H1 (cell line): Measurements from ENCODE around the gene VIM. TPM values are rescaled to one million over a fixed set of nuclear protein-coding genes. Genes with fewer than 3 reads are reported as not detected.

Experiments
- CTCF ChIA-PET: fragments of 300-600 bp; sonication (Branson Sonifier 250); formaldehyde crosslinking; loops from one replicate; lab custom pipeline; 2021; ENCODE audit not compliant: partially characterized antibody; lab: Charles Lee
- POLR2A ChIA-PET: fragments of 300-600 bp; sonication (Branson Sonifier 250); formaldehyde crosslinking; loops from one replicate; lab custom pipeline; 2021; ENCODE audit warnings: inconsistent platforms; ENCODE audit not compliant: partially characterized antibody; lab: Charles Lee
- DNase-seq, 2 experiments: peaks; one replicate each; pipeline versions ENCODE4 v3.0.0 to v3.0.0-alpha.2; 2010 to 2022; ENCODE audit warnings: low spot score in 2 of 2, low read depth in 1 of 2, mixed read lengths in 1 of 2
- FAIRE-seq: peaks from 2 replicates; lab custom pipeline; 2011; peaks lifted over from hg19 to GRCh38; lab: Jason Lieb, UNC
- H2AFZ ChIP-seq: 2 replicates; pipeline ENCODE4 v1.8.1; 2012; ENCODE audit warnings: low read length, inconsistent platforms
- H2AK5ac ChIP-seq: 2 replicates; pipeline ENCODE4 v1.6.1; 2013; ENCODE audit warnings: low read depth, low read length
- H2BK120ac ChIP-seq: replicated peaks from 2 replicates; pipeline ENCODE3; 2013; ENCODE audit warnings: low read depth, low read length, inconsistent platforms
- H2BK12ac ChIP-seq: 2 replicates; pipeline ENCODE4 v1.6.1; 2013; ENCODE audit warnings: low read depth, low read length
- H2BK15ac ChIP-seq: 2 replicates; pipeline ENCODE4 v1.6.1; 2013; ENCODE audit warnings: low read length
- H2BK20ac ChIP-seq: 2 replicates; pipeline ENCODE4 v1.6.1; 2013; ENCODE audit warnings: low read length
- H2BK5ac ChIP-seq: 2 replicates; pipeline ENCODE4 v1.6.1; 2013; ENCODE audit warnings: low read depth, low read length
- H3K14ac ChIP-seq: 2 replicates; pipeline ENCODE4 v1.6.1; 2013; ENCODE audit warnings: inconsistent platforms; ENCODE audit not compliant: insufficient read length
- H3K18ac ChIP-seq: 2 replicates; pipeline ENCODE4 v1.6.1; 2013; ENCODE audit warnings: low read length; ENCODE audit errors: extremely low read depth
- H3K23ac ChIP-seq: 2 replicates; pipeline ENCODE4 v1.6.1; 2013; ENCODE audit warnings: inconsistent platforms; ENCODE audit not compliant: insufficient read length
- H3K23me2 ChIP-seq: 2 replicates; pipeline ENCODE4 v1.6.1; 2013; ENCODE audit warnings: low read depth, low read length
- H3K27ac ChIP-seq: 2 replicates; pipeline ENCODE4 v1.6.1; 2011; ENCODE audit warnings: low read depth, low read length, inconsistent platforms
- H3K27me3 ChIP-seq, 4 experiments: replicated peaks in 1 of 4; 1 replicate in 1 of 4; 2 replicates in 3 of 4; pipeline versions ENCODE4 v1.6.1 to v1.8.1; 2011 to 2013; ENCODE audit warnings: low read length in 3 of 4, mild to moderate bottlenecking in 3 of 4, inconsistent platforms in 2 of 4, mixed read lengths in 2 of 4, moderate library complexity in 1 of 4; ENCODE audit not compliant: control insufficient read depth in 3 of 4, insufficient read depth in 3 of 4; ENCODE audit errors: extremely low read depth in 1 of 4
- H3K36me3 ChIP-seq, 4 experiments: 2 replicates each; pipeline versions ENCODE4 v1.6.1 to v1.8.1; 2011 to 2013; ENCODE audit warnings: mild to moderate bottlenecking in 4 of 4, low read length in 3 of 4, moderate library complexity in 2 of 4, control low read depth in 1 of 4, inconsistent platforms in 1 of 4; ENCODE audit not compliant: insufficient read depth in 4 of 4, control insufficient read depth in 2 of 4
- H3K4ac ChIP-seq: replicated peaks from 2 replicates; pipeline ENCODE3; 2013; ENCODE audit warnings: low read length, low read depth, mixed read lengths, inconsistent platforms; ENCODE audit not compliant: insufficient read length
- H3K4me1 ChIP-seq, 4 experiments: replicated peaks in 1 of 4; 1 replicate in 1 of 4; 2 replicates in 3 of 4; pipeline versions ENCODE4 v1.6.1 to v1.8.1; 2011 to 2013; ENCODE audit warnings: low read length in 3 of 4, inconsistent platforms in 2 of 4, mixed read lengths in 1 of 4; ENCODE audit not compliant: insufficient read depth in 4 of 4, control insufficient read depth in 3 of 4
- H3K4me2 ChIP-seq, 2 experiments: 2 replicates each; pipeline versions ENCODE4 v1.6.1 to v1.8.1; 2011 to 2013; ENCODE audit warnings: low read depth in 2 of 2, low read length in 2 of 2, control low read depth in 1 of 2, inconsistent platforms in 1 of 2, mild to moderate bottlenecking in 1 of 2; ENCODE audit not compliant: insufficient read depth in 1 of 2
- H3K4me3 ChIP-seq, 4 experiments: fragments of 200-600, 300-600 bp in 1 of 4; sonication (generic), shearing (Covaris generic), sonication (Bioruptor Twin) in 1 of 4; 2 replicates each; pipeline versions ENCODE4 v1.5.1 to v1.8.1; 2011 to 2016; ENCODE audit warnings: low read length in 4 of 4, low read depth in 3 of 4, control low read depth in 2 of 4, inconsistent platforms in 2 of 4, mild to moderate bottlenecking in 2 of 4, mixed read lengths in 1 of 4, moderate library complexity in 1 of 4; ENCODE audit not compliant: insufficient read depth in 2 of 4; ENCODE audit errors: extremely low read depth in 1 of 4
- H3K56ac ChIP-seq: replicated peaks from 2 replicates; pipeline ENCODE3; 2013; ENCODE audit warnings: low read depth, mild to moderate bottlenecking, mixed read lengths, low read length, inconsistent platforms; ENCODE audit not compliant: insufficient read length
- H3K79me1 ChIP-seq: 2 replicates; pipeline ENCODE4 v1.6.1; 2013; ENCODE audit warnings: low read depth, low read length, control low read depth
- H3K79me2 ChIP-seq, 2 experiments: 2 replicates each; pipeline versions ENCODE4 v1.6.1 to v1.8.1; 2012 to 2013; ENCODE audit warnings: low read length in 2 of 2, mild to moderate bottlenecking in 2 of 2, inconsistent platforms in 1 of 2; ENCODE audit not compliant: insufficient read depth in 2 of 2, control insufficient read depth in 1 of 2
- H3K9ac ChIP-seq, 4 experiments: replicated peaks in 1 of 4; 1 replicate in 1 of 4; 2 replicates in 3 of 4; pipeline versions ENCODE4 v1.6.1 to v1.8.1; 2011 to 2013; ENCODE audit warnings: low read depth in 3 of 4, low read length in 3 of 4, control low read depth in 2 of 4, mild to moderate bottlenecking in 2 of 4, moderate library complexity in 2 of 4, inconsistent platforms in 1 of 4; ENCODE audit errors: extremely low read depth in 1 of 4
- H3K9me3 ChIP-seq, 2 experiments: 2 replicates each; pipeline versions ENCODE4 v1.6.1 to v1.8.1; 2012 to 2013; ENCODE audit warnings: mild to moderate bottlenecking in 2 of 2, moderate library complexity in 2 of 2, control low read depth in 1 of 2, inconsistent platforms in 1 of 2, low read depth in 1 of 2, low read length in 1 of 2, mixed read lengths in 1 of 2; ENCODE audit not compliant: insufficient read depth in 2 of 2
- H4K20me1 ChIP-seq, 2 experiments: replicated peaks in 1 of 2; 2 replicates each; pipeline versions ENCODE3 to v1.8.1; 2011 to 2013; ENCODE audit warnings: inconsistent platforms in 2 of 2, low read length in 2 of 2, mild to moderate bottlenecking in 1 of 2; ENCODE audit not compliant: insufficient read depth in 2 of 2, control insufficient read depth in 1 of 2
- H4K5ac ChIP-seq: 2 replicates; pipeline ENCODE4 v1.6.1; 2013; ENCODE audit warnings: low read length, low read depth, mixed read lengths, inconsistent platforms; ENCODE audit not compliant: insufficient read length
- H4K8ac ChIP-seq: 2 replicates; pipeline ENCODE4 v1.8.0; 2013; ENCODE audit warnings: mild to moderate bottlenecking, moderate library complexity, low read length, inconsistent platforms; ENCODE audit not compliant: insufficient read depth; ENCODE audit errors: extremely low read depth
- H4K91ac ChIP-seq: replicated peaks from 2 replicates; pipeline ENCODE3; 2013; ENCODE audit warnings: low read length, mixed read lengths, inconsistent platforms; ENCODE audit not compliant: insufficient read length
- BCL11A ChIP-seq, 2 experiments: IDR thresholded peaks; one replicate each; pipeline ENCODE4 v1.6.1; 2011; ENCODE audit warnings: low read depth in 2 of 2, low read length in 2 of 2, mild to moderate bottlenecking in 2 of 2
- CHD1 ChIP-seq: IDR thresholded peaks from 2 replicates; pipeline ENCODE4 v1.6.1; 2012; ENCODE audit warnings: low read depth, low read length, improper control_type of control experiment
- CTBP2 ChIP-seq: IDR thresholded peaks from 2 replicates; pipeline ENCODE4 v1.7.0; 2011; ENCODE audit warnings: borderline replicate concordance, mild to moderate bottlenecking, moderate library complexity, mixed read lengths, low read length; ENCODE audit not compliant: insufficient read depth, insufficient read length
- CTCF ChIP-seq, 3 experiments: IDR thresholded peaks; 1 replicate in 2 of 3; 2 replicates in 1 of 3; pipeline versions ENCODE4 v1.5.1 to v1.6.1; 2011; ENCODE audit warnings: low read length in 3 of 3, mild to moderate bottlenecking in 3 of 3, inconsistent platforms in 2 of 3, low read depth in 1 of 3, moderate library complexity in 1 of 3; ENCODE audit not compliant: insufficient read depth in 1 of 3; ENCODE audit errors: control extremely low read depth in 1 of 3
- GABPA ChIP-seq: IDR thresholded peaks from 2 replicates; pipeline ENCODE4 v1.6.1; 2011; ENCODE audit warnings: mild to moderate bottlenecking, low read length, moderate library complexity, borderline replicate concordance; ENCODE audit not compliant: insufficient read depth
- KDM5A ChIP-seq: fragments of 200-600 bp; IDR thresholded peaks from 2 replicates; pipeline ENCODE4 v1.7.1; 2012; ENCODE audit warnings: mild to moderate bottlenecking, low read length, inconsistent platforms, mixed read lengths
- POLR2AphosphoS5 ChIP-seq: IDR thresholded peaks from 2 replicates; pipeline ENCODE4 v1.6.1; 2011; ENCODE audit warnings: low read depth, low read length
- SIX5 ChIP-seq: IDR thresholded peaks from 2 replicates; pipeline ENCODE4 v1.6.1; 2011; ENCODE audit warnings: mild to moderate bottlenecking, low read depth, low read length
- USF2 ChIP-seq: IDR thresholded peaks from 2 replicates; pipeline ENCODE4 v1.6.1; 2011; ENCODE audit warnings: low read length, improper control_type of control experiment
- polyA plus RNA-seq, 7 experiments: library from polyadenylated mRNA; depleted of rRNA in 3 of 7; stranded (reverse) in 5 of 7; unstranded in 2 of 7; fragments of >200 nt in 5 of 7; fragments of 200-250 nt in 2 of 7; gene quantifications; 1 replicate in 5 of 7; 2 replicates in 1 of 7; 4 replicates in 1 of 7; pipeline versions ENCODE4 v1.2.1 to v1.2.3, GENCODE V29; 2011 to 2013; ENCODE audit warnings: missing spikeins in 2 of 7, mixed read lengths in 2 of 7
- total RNA-seq: library from RNA; stranded (reverse); fragmentation: NEBNext Ultra II Directional; extraction: Animal tissue kit (Norgen Biotek cat#: 25700); gene quantifications from 2 replicates; pipeline ENCODE4 v1.2.1, GENCODE V29; 2021
- TF ChIP-seq, protein P1 (sequence below): IDR thresholded peaks from 2 replicates; pipeline ENCODE4 v1.6.1; 2012; ENCODE audit warnings: inconsistent platforms

The VIM gene
- total and polyA plus RNA-seq, 2 of the 8 experiments (the other 6 are each of a cell fraction or from before 2014, with no cell fraction given) = 347 to 372 TPM

- H4K8ac ChIP-seq = no peak overlapping the region
- POLR2A ChIA-PET = no interaction called here
- CTCF ChIA-PET = interaction anchor here (0.6 to 3.0 kb wide), 4 partner anchors 10 to 1483 kb away, joined by 4 to 12 read pairs (median 4); no protein-coding TSS in a partner anchor
- no peak for TF ChIP-seq POLR2AphosphoS5
- no peak for TF ChIP-seq SIX5
- no peak for TF ChIP-seq BCL11A (IDR thresholded peaks at IDR 0.05; ENCODE audit: low read depth in 2 of 2, low read length in 2 of 2)
- no peak for TF ChIP-seq GABPA
- no peak for TF ChIP-seq KDM5A
- no peak for TF ChIP-seq CHD1
- no peak for TF ChIP-seq CTBP2
- no peak for TF ChIP-seq USF2
- TF ChIP-seq CTCF (IDR thresholded peaks at IDR 0.05; ENCODE audit: control extremely low read depth in 1 of 3, insufficient read depth in 1 of 3, low read depth in 1 of 3, low read length in 3 of 3) = no peak
- TF ChIP-seq, protein P1, sequence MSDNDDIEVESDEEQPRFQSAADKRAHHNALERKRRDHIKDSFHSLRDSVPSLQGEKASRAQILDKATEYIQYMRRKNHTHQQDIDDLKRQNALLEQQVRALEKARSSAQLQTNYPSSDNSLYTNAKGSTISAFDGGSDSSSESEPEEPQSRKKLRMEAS = no peak
These were observed 16.8 kb downstream of the VIM start for GRCh38 chr10:17244700-17245365.

More at GRCh38 chr10:17244700-17245365, 16.8 kb downstream of the VIM start:
- Histone ChIP-seq H2AK5ac (no peak overlapping the region), H4K5ac (no peak overlapping the region), H3K79me1 (no peaks in the 10 kb centered on the region), H3K27ac (no peak overlapping the region), H2BK20ac (no peak overlapping the region), H3K18ac (no peak overlapping the region), H3K27me3 (no peaks in the 10 kb centered on the region), H2BK5ac (no peak overlapping the region), H3K23me2 (no peaks in the 10 kb centered on the region), H2AFZ (no peak overlapping the region), H2BK120ac (no peak overlapping the region), H4K20me1 (no peaks in the 10 kb centered on the region), H4K91ac (no peak overlapping the region), H3K79me2 (no peaks in the 10 kb centered on the region), H3K56ac (no peak overlapping the region), H3K4me3 (no peak overlapping the region), H3K4me2 (no peak overlapping the region), H3K4me1 (no peaks in the 10 kb centered on the region), H3K4ac (no peak overlapping the region), H3K14ac (no peak overlapping the region), H3K23ac (no peak overlapping the region), H2BK12ac (no peak overlapping the region), H2BK15ac (no peak overlapping the region), H3K9ac (no peak overlapping the region), H3K9me3 (peaks cover 0 to 6% of the 10 kb centered on the region in 2 experiments; a peak in 2 of 4 replicates), H3K36me3 (no peaks in the 10 kb centered on the region)
- no peak for DNase-seq
- no peak for FAIRE-seq
